Measurements from ENCODE around the gene ZNF417. TPM values are rescaled to one million over a fixed set of nuclear protein-coding genes. Genes with fewer than 3 reads are reported as not detected.

The ZNF417 gene
- total RNA-seq, 1 donor from 2014 or later, result 16.2 TPM

DNA sequence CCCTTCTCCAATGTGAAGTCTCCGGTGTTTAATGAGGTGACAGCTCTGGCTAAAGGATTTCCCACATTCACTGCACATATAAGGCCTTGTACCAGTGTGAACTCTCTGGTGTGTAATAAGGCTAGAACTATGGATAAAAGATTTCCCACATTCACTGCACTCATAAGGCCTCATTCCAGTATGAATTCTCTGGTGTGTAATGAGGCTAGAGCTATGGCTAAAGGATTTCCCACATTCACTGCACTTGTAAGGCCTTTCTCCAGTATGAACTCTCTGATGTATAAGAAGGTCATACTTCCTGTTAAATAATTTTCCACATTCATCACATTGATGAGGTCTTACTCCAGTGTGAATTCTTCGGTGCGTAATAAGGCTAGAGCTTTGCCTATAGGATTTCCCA, 25.2 kb upstream of the ZNF417 start:
- TF ChIP-seq EZH2 (IDR thresholded peaks at IDR 0.05; ENCODE audit: insufficient read depth, low read length), result no peak
- peaks cover 2% of the 10 kb centered on the region for H3K4me1 ChIP-seq (ENCODE audit: insufficient read depth, low read length)
- no peaks in the 10 kb centered on the region for H3K27me3 Mint-ChIP-seq (ENCODE audit: low read depth, unreplicated experiment)
- peaks cover 4% of the 10 kb centered on the region for H4K20me1 ChIP-seq (ENCODE audit: insufficient read depth, low read length)
- peaks cover 8% of the 10 kb centered on the region for H3K4me1 Mint-ChIP-seq (ENCODE audit: low read depth, unreplicated experiment)
- H3K36me3 ChIP-seq (ENCODE audit: insufficient read depth, low read length), result peaks cover 25% of the 10 kb centered on the region
- H2AFZ ChIP-seq (ENCODE audit: low read depth, low read length), result no peak overlapping the region
- peaks cover 40% of the 10 kb centered on the region for H3K79me2 ChIP-seq (ENCODE audit: insufficient read depth, low read length)
- no peak for DNase-seq (ENCODE audit: low read depth)
- H3K4me2 ChIP-seq (ENCODE audit: low read length), result no peak overlapping the region
- no peak overlapping the region for H3K4me3 ChIP-seq (ENCODE audit: insufficient read depth, low read depth, low read length)
- no peak for FAIRE-seq
- peaks cover 65% of the 10 kb centered on the region for H3K36me3 Mint-ChIP-seq (ENCODE audit: low read depth, unreplicated experiment)
- peaks cover 53% of the 10 kb centered on the region for H3K9me3 ChIP-seq (ENCODE audit: insufficient read depth, low read depth, low read length)
- no peak overlapping the region for H3K27ac Mint-ChIP-seq (ENCODE audit: unreplicated experiment)
- peaks cover 40% of the 10 kb centered on the region for H3K9me3 Mint-ChIP-seq (ENCODE audit: unreplicated experiment)
- H3K27me3 ChIP-seq (ENCODE audit: insufficient read depth, low read length), result no peaks in the 10 kb centered on the region
- no peak overlapping the region for H3K4me3 Mint-ChIP-seq (ENCODE audit: unreplicated experiment)
- no peak overlapping the region for H3K27ac ChIP-seq (ENCODE audit: low read depth, low read length)
- H3K9ac ChIP-seq (ENCODE audit: low read length), result no peak overlapping the region

DNA sequence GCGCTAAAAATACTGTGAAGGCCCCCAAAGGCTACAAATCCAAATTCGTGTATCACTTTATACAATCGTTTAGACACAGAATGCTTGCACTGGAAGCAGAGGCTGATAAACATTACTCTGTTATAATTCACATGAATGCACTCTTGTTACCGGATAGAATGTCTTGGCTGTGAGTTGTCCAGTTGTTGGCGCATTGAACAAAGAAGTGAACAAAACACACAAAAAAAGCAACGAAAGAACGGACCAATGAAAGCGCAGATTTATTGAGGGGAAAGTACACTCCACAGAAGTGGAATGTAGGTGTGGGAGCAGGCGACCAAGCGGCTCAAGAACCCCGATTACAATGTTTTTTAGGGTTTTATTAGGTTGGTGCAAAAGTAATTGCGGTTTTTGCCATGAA, 19.3 kb upstream of the ZNF417 start:
- H3K9me3 Mint-ChIP-seq (ENCODE audit: unreplicated experiment), result peaks cover 26% of the 10 kb centered on the region
- Histone ChIP-seq H3K4me2 (ENCODE audit: low read length) (peak overlapping the region; percentile 89), H3K27me3 (ENCODE audit: insufficient read depth, low read length) (no peaks in the 10 kb centered on the region), H3K79me2 (ENCODE audit: insufficient read depth, low read length) (no peaks in the 10 kb centered on the region), H3K9me3 (ENCODE audit: insufficient read depth, low read depth, low read length) (peaks cover 43% of the 10 kb centered on the region), H4K20me1 (ENCODE audit: insufficient read depth, low read length) (no peaks in the 10 kb centered on the region), H3K4me1 (ENCODE audit: insufficient read depth, low read length) (peaks cover 4% of the 10 kb centered on the region), H3K4me3 (ENCODE audit: insufficient read depth, low read depth, low read length) (no peak overlapping the region), H3K9ac (ENCODE audit: low read length) (no peak overlapping the region), H3K27ac (ENCODE audit: low read depth, low read length) (no peak overlapping the region), H2AFZ (ENCODE audit: low read depth, low read length) (no peak overlapping the region), H3K36me3 (ENCODE audit: insufficient read depth, low read length) (peaks cover 2% of the 10 kb centered on the region)
- peaks cover 56% of the 10 kb centered on the region for H3K36me3 Mint-ChIP-seq (ENCODE audit: low read depth, unreplicated experiment)
- DNase-seq (ENCODE audit: low read depth) (no peak), FAIRE-seq (no peak)
- H3K27ac Mint-ChIP-seq (ENCODE audit: unreplicated experiment), result no peak overlapping the region
- peaks cover 4% of the 10 kb centered on the region for H3K4me1 Mint-ChIP-seq (ENCODE audit: low read depth, unreplicated experiment)
- no peaks in the 10 kb centered on the region for H3K27me3 Mint-ChIP-seq (ENCODE audit: low read depth, unreplicated experiment)
- TF ChIP-seq, protein P1, sequence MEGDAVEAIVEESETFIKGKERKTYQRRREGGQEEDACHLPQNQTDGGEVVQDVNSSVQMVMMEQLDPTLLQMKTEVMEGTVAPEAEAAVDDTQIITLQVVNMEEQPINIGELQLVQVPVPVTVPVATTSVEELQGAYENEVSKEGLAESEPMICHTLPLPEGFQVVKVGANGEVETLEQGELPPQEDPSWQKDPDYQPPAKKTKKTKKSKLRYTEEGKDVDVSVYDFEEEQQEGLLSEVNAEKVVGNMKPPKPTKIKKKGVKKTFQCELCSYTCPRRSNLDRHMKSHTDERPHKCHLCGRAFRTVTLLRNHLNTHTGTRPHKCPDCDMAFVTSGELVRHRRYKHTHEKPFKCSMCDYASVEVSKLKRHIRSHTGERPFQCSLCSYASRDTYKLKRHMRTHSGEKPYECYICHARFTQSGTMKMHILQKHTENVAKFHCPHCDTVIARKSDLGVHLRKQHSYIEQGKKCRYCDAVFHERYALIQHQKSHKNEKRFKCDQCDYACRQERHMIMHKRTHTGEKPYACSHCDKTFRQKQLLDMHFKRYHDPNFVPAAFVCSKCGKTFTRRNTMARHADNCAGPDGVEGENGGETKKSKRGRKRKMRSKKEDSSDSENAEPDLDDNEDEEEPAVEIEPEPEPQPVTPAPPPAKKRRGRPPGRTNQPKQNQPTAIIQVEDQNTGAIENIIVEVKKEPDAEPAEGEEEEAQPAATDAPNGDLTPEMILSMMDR (IDR thresholded peaks at IDR 0.05; ENCODE audit: insufficient read depth, low read depth, low read length), result no peak
- TF ChIP-seq EZH2 (IDR thresholded peaks at IDR 0.05; ENCODE audit: insufficient read depth, low read length), result no peak
- H3K4me3 Mint-ChIP-seq (ENCODE audit: unreplicated experiment), result peak overlapping the region; percentile 96

DNA sequence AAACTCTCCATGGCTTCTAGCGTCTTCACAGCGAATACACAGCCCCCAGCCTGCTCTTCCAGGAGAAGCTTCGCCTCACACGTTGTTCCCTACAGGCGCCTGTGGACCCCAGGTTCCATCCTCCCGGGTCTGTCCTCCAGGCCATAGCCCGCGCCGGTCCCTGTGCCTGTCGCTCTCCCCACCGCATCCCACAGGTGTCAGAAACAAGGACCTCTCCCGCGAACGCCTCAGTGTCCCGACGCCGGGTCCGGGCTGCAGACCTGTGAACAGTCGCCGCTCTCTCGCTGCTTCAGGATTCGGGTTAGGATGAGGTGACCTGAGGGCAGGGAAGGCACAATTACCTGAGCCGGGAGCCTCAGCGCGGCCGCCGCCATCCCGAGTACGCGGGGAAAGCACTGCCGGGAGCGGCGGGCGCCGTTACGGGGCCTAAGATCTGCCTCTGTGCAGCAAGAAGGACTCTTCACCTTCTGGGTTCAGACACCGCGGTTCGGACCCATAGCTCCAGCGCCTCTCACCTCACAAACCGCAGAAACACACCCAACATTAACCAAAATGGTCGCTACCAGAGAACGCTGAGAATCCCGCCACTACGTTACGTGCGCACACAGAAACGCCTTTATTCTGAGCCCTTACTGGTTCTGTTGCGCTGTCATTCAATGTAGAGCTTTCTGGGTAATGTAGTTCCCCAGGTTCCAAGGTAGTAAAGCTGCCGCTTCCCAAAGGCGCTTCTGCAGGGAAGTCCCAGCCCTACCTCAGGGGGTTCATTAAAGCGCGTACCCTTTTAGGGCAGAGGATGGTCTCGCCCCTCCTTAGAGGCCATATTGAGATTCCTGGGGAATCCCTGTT, 18.7 kb upstream of the ZNF417 start, which contains the start of gene ZNF418:
TSS of gene ZNF418 (minus strand) at position 583 of the 846 bp plus-strand sequence. CDS start 1,580 bp downstream, outside the sequence.
- Mint-ChIP-seq H3K4me1 (ENCODE audit: low read depth, unreplicated experiment) (peaks cover 4% of the 10 kb centered on the region), H3K27ac (ENCODE audit: unreplicated experiment) (peak within 1 kb of the TSS; percentile 94), H3K36me3 (ENCODE audit: low read depth, unreplicated experiment) (peaks cover 58% of the 10 kb centered on the region), H3K4me3 (ENCODE audit: unreplicated experiment) (peak within 1 kb of the TSS; percentile 96), H3K27me3 (ENCODE audit: low read depth, unreplicated experiment) (no peaks in the 10 kb centered on the region), H3K9me3 (ENCODE audit: unreplicated experiment) (peaks cover 32% of the 10 kb centered on the region)
- no peaks in the 10 kb centered on the region for H3K79me2 ChIP-seq (ENCODE audit: insufficient read depth, low read length)
- peak within 1 kb of the TSS; percentile 91 for H2AFZ ChIP-seq (ENCODE audit: low read depth, low read length)
- H3K4me1 ChIP-seq (ENCODE audit: insufficient read depth, low read length), result peaks cover 4% of the 10 kb centered on the region
- H3K4me2 ChIP-seq (ENCODE audit: low read length), result peak within 1 kb of the TSS; percentile 89
- FAIRE-seq (peak; percentile 80), DNase-seq (ENCODE audit: low read depth) (peak; percentile 85)
- no peaks in the 10 kb centered on the region for H4K20me1 ChIP-seq (ENCODE audit: insufficient read depth, low read length)
- no peak for TF ChIP-seq EZH2 (IDR thresholded peaks at IDR 0.05; ENCODE audit: insufficient read depth, low read length)
- TF ChIP-seq, protein P1 (IDR thresholded peaks at IDR 0.05; ENCODE audit: insufficient read depth, low read depth, low read length), result no peak
- H3K4me3 ChIP-seq (ENCODE audit: insufficient read depth, low read depth, low read length), result peak within 1 kb of the TSS; percentile 73
- no peaks in the 10 kb centered on the region for H3K36me3 ChIP-seq (ENCODE audit: insufficient read depth, low read length)
- H3K9me3 ChIP-seq (ENCODE audit: insufficient read depth, low read depth, low read length), result peaks cover 44% of the 10 kb centered on the region
- no peaks in the 10 kb centered on the region for H3K27me3 ChIP-seq (ENCODE audit: insufficient read depth, low read length)
- peak within 1 kb of the TSS; percentile 32 for H3K27ac ChIP-seq (ENCODE audit: low read depth, low read length)
- peak within 1 kb of the TSS; percentile 81 for H3K9ac ChIP-seq (ENCODE audit: low read length)

All from astrocyte (in vitro differentiated cells and primary cell).